HEK293T (cell line): ENCODE results near the gene LSM14A.
"Not testable (repeated sequence)": the region's sequence is repeated elsewhere in the genome, so short reads cannot be mapped to it uniquely, and the experiment has no call there.

Experiments used
- CTCF ChIA-PET: fragments of 350-600 bp; formaldehyde crosslinking; extraction: SDS; loops from one replicate; lab custom pipeline; 2021; ENCODE audit warnings: antibody characterized with exemption, inconsistent platforms; lab: Yijun Ruan, JAX
- POLR2A ChIA-PET: fragments of 350-600 bp; formaldehyde crosslinking; extraction: SDS; loops from one replicate; lab custom pipeline; 2020; ENCODE audit warnings: antibody characterized with exemption, inconsistent platforms; lab: Yijun Ruan, JAX
- DNase-seq: peaks from one replicate; pipeline ENCODE4 v3.0.0; 2012; ENCODE audit warnings: mixed read lengths; ENCODE audit errors: extremely low spot score
- ARNT ChIP-seq: fragments of 450-650 bp; IDR thresholded peaks from 2 replicates; pipeline ENCODE4 v1.6.1; 2017; ENCODE audit warnings: mild to moderate bottlenecking
- BHLHE40 ChIP-seq: fragments of 450-650 bp; IDR thresholded peaks from 2 replicates; pipeline ENCODE4 v1.6.1; 2016; ENCODE audit warnings: mild to moderate bottlenecking, moderate library complexity, borderline replicate concordance
- CTBP1 ChIP-seq: fragments of 450-650 bp; IDR thresholded peaks from 2 replicates; pipeline ENCODE4 v1.6.1; 2016; ENCODE audit warnings: borderline replicate concordance
- ELF4 ChIP-seq: fragments of 450-650 bp; IDR thresholded peaks from 2 replicates; pipeline ENCODE4 v1.6.1; 2017; ENCODE audit warnings: antibody characterized with exemption
- FOXA1 ChIP-seq: fragments of 450-650 bp; IDR thresholded peaks from 2 replicates; pipeline ENCODE4 v1.6.1; 2016; ENCODE audit warnings: mild to moderate bottlenecking
- FOXK2 ChIP-seq: fragments of 450-650 bp; IDR thresholded peaks from 2 replicates; pipeline ENCODE4 v1.6.1; 2016; ENCODE audit warnings: mild to moderate bottlenecking
- FOXM1 ChIP-seq: fragments of 450-650 bp; IDR thresholded peaks from 2 replicates; pipeline ENCODE4 v1.6.1; 2017; ENCODE audit warnings: mild to moderate bottlenecking, borderline replicate concordance
- HDGF ChIP-seq: fragments of 450-650 bp; IDR thresholded peaks from 2 replicates; pipeline ENCODE4 v1.6.1; 2017; ENCODE audit warnings: antibody characterized with exemption, borderline replicate concordance
- L3MBTL2 ChIP-seq: fragments of 450-650 bp; conservative IDR thresholded peaks from 2 replicates; pipeline ENCODE4 v1.6.1; 2016; ENCODE audit warnings: mild to moderate bottlenecking
- LEF1 ChIP-seq: fragments of 450-650 bp; IDR thresholded peaks from 2 replicates; pipeline ENCODE4 v1.6.1; 2017; ENCODE audit warnings: mild to moderate bottlenecking, borderline replicate concordance
- NFRKB ChIP-seq: fragments of 450-650 bp; IDR thresholded peaks from 2 replicates; pipeline ENCODE4 v1.6.1; 2016; ENCODE audit warnings: mild to moderate bottlenecking, moderate library complexity
- PKNOX1 ChIP-seq: fragments of 450-650 bp; IDR thresholded peaks from 2 replicates; pipeline ENCODE4 v1.6.1; 2016
- SP1 ChIP-seq: fragments of 450-650 bp; IDR thresholded peaks from 2 replicates; pipeline ENCODE4 v1.6.1; 2017
- SUZ12 ChIP-seq: fragments of 450-650 bp; IDR thresholded peaks from 2 replicates; pipeline ENCODE4 v1.6.1; 2016; ENCODE audit warnings: mild to moderate bottlenecking
- TARDBP ChIP-seq: fragments of 450-650 bp; IDR thresholded peaks from 2 replicates; pipeline ENCODE4 v1.6.1; 2016
- ZNF384 ChIP-seq: fragments of 450-650 bp; IDR thresholded peaks from 2 replicates; pipeline ENCODE4 v1.6.1; 2016

The LSM14A gene

GRCh38 chr19:34243876-34244578 lies 71.7 kb downstream of the LSM14A start:
- ChIA-PET POLR2A (no interaction called here), CTCF (no interaction called here)
- DNase-seq, result no peak
- TF ChIP-seq ZNF384 (no peak), CTBP1 (no peak), LEF1 (no peak), L3MBTL2 (no peak), ELF4 (no peak), FOXM1 (no peak), SP1 (no peak), NFRKB (no peak), FOXK2 (no peak), TARDBP (no peak), HDGF (no peak), FOXA1 (no peak)

GRCh38 chr19:34244611-34245299 lies 72.5 kb downstream of the LSM14A start:
- POLR2A ChIA-PET, result interaction anchor here (1.3 kb wide), 1 partner anchor 114 kb away, joined by 3 read pairs; no protein-coding TSS in a partner anchor
- no peak for TF ChIP-seq ARNT
- TF ChIP-seq ZNF384, result no peak
- TF ChIP-seq FOXM1, result no peak
- no peak for TF ChIP-seq NFRKB
- no peak for TF ChIP-seq SP1
- no peak for TF ChIP-seq FOXK2
- TF ChIP-seq HDGF, result no peak
- TF ChIP-seq LEF1, result no peak
- no peak for TF ChIP-seq ELF4
- no peak for TF ChIP-seq L3MBTL2
- TF ChIP-seq TARDBP, result no peak
- DNase-seq, result no peak
- CTCF ChIA-PET, result interaction anchor here (0.7 kb wide), 1 partner anchor 148 kb away, joined by 3 read pairs; no protein-coding TSS in a partner anchor

- ChIA-PET POLR2A (no interaction called here), CTCF (no interaction called here)
- no peak for TF ChIP-seq SUZ12
- no peak for TF ChIP-seq FOXK2
- no peak for TF ChIP-seq FOXM1
- TF ChIP-seq L3MBTL2, result no peak
- no peak for TF ChIP-seq FOXA1
- TF ChIP-seq TARDBP, result no peak
- TF ChIP-seq LEF1, result no peak
- TF ChIP-seq ARNT, result no peak
- TF ChIP-seq NFRKB, result no peak
- TF ChIP-seq BHLHE40, result no peak
- TF ChIP-seq HDGF, result no peak
- TF ChIP-seq ZNF384, result no peak
- no peak for TF ChIP-seq PKNOX1
- no peak for TF ChIP-seq SP1
- no peak for TF ChIP-seq CTBP1
- no peak for TF ChIP-seq ELF4
- DNase-seq, result no peak
Observed at GRCh38 chr19:34246340-34246739, 74.0 kb downstream of the LSM14A start.

GRCh38 chr19:34248941-34249340 lies 76.6 kb downstream of the LSM14A start:
- ChIA-PET POLR2A (no interaction called here), CTCF (no interaction called here)
- TF ChIP-seq CTBP1, result no peak
- TF ChIP-seq FOXM1, result no peak
- no peak for TF ChIP-seq L3MBTL2
- TF ChIP-seq LEF1, result no peak
- TF ChIP-seq ELF4, result no peak
- TF ChIP-seq FOXK2, result no peak
- no peak for TF ChIP-seq SUZ12
- no peak for TF ChIP-seq FOXA1
- TF ChIP-seq NFRKB, result no peak
- TF ChIP-seq HDGF, result no peak
- no peak for TF ChIP-seq ZNF384
- TF ChIP-seq PKNOX1, result no peak
- no peak for TF ChIP-seq ARNT
- TF ChIP-seq BHLHE40, result no peak
- no peak for TF ChIP-seq SP1
- no peak for DNase-seq

- DNase-seq, result not testable (repeated sequence)
- CTCF ChIA-PET, result interaction anchor here (0.6 kb wide), 1 partner anchor 27 kb away, joined by 3 read pairs; no protein-coding TSS in a partner anchor
- POLR2A ChIA-PET, result interaction anchor here (0.6 kb wide), 1 partner anchor 9 kb away, joined by 3 read pairs; no protein-coding TSS in a partner anchor
Observed at GRCh38 chr19:34253167-34253566, 80.9 kb downstream of the LSM14A start.

GRCh38 chr19:34253681-34254045 lies 81.4 kb downstream of the LSM14A start:
- POLR2A ChIA-PET, result interaction anchor here (0.6 kb wide), 1 partner anchor 9 kb away, joined by 3 read pairs; no protein-coding TSS in a partner anchor
- CTCF ChIA-PET, result interaction anchor here (0.6 kb wide), 1 partner anchor 28 kb away, joined by 3 read pairs; no protein-coding TSS in a partner anchor
- DNase-seq, result not testable (repeated sequence)
